HepG2 (cell line): ENCODE data around the gene NSUN3. TPM values are rescaled to one million over a fixed set of nuclear protein-coding genes. Genes with fewer than 3 reads are reported as not detected.

Experiments
- ATAC-seq: fragments of 200-7000 bp; cut with Tn5 transposase; 3 replicates; pipeline ENCODE4 v1.9.1; 2020; ENCODE audit warnings: mild to moderate bottlenecking, moderate library complexity
- BruUV-seq: library from RNA; stranded (reverse); fragments of 400-500 nt; replicated peaks from 2 replicates; lab custom pipeline; 2021; lab: Mats Ljungman, UMichigan
- CTCF ChIA-PET: fragments of 300-600 bp; formaldehyde crosslinking; extraction: SDS; loops from one replicate; lab custom pipeline; 2021; ENCODE audit warnings: low total read pairs, inconsistent platforms, low intra/inter-chr PET ratio; lab: Yijun Ruan, JAX
- POLR2A ChIA-PET: fragments of 350-600 bp; sonication (Branson Sonifier 250); formaldehyde crosslinking; loops from one replicate; lab custom pipeline; 2020; ENCODE audit warnings: antibody characterized with exemption, inconsistent platforms; lab: Yijun Ruan, JAX
- DNase-seq: peaks from one replicate; pipeline ENCODE4 v3.0.0-alpha.2; 2015; ENCODE audit warnings: low spot score
- FAIRE-seq: peaks from 3 replicates; lab custom pipeline; 2011; peaks lifted over from hg19 to GRCh38; lab: Jason Lieb, UNC
- H2AFZ ChIP-seq: one replicate; pipeline ENCODE4 v1.6.1; 2011; ENCODE audit warnings: low read length, inconsistent platforms
- H3K27ac ChIP-seq: fragments of 300-600 bp; 3 replicates; pipeline ENCODE4 v1.8.0; 2011; ENCODE audit warnings: mixed run types, mild to moderate bottlenecking, mixed read lengths, low read length, inconsistent platforms; ENCODE audit not compliant: insufficient read depth; ENCODE audit errors: extremely low read length
- H3K27me3 ChIP-seq, 2 experiments: fragments of 200-600 bp in 1 of 2; 2 replicates in 1 of 2; 3 replicates in 1 of 2; pipeline versions ENCODE4 v1.6.0 to v1.8.0; 2011; ENCODE audit warnings: low read length in 2 of 2, mild to moderate bottlenecking in 2 of 2, moderate library complexity in 2 of 2, inconsistent platforms in 1 of 2; ENCODE audit not compliant: insufficient read depth in 2 of 2, control insufficient read depth in 1 of 2
- H3K36me3 ChIP-seq, 2 experiments: fragments of 200-600 bp in 1 of 2; replicated peaks in 1 of 2; 2 replicates in 1 of 2; 3 replicates in 1 of 2; pipeline versions ENCODE4 v1.5.1 to v1.8.0; 2011; ENCODE audit warnings: low read length in 2 of 2, inconsistent platforms in 1 of 2; ENCODE audit not compliant: insufficient read depth in 2 of 2, control insufficient read depth in 1 of 2
- H3K4me1 ChIP-seq: 2 replicates; pipeline ENCODE4 v1.5.1; 2012; ENCODE audit warnings: low read length, inconsistent platforms; ENCODE audit not compliant: insufficient read depth
- H3K4me2 ChIP-seq: 2 replicates; pipeline ENCODE4 v1.6.0; 2011; ENCODE audit warnings: low read depth, low read length, inconsistent platforms
- H3K4me3 ChIP-seq, 3 experiments: fragments of 200-600 bp in 1 of 3; sonication (generic), shearing (Covaris generic) in 1 of 3; replicated peaks in 1 of 3; 2 replicates each; pipeline ENCODE4 v1.5.1; 2011 to 2016; ENCODE audit warnings: low read length in 3 of 3, inconsistent platforms in 2 of 3, low read depth in 2 of 3, mild to moderate bottlenecking in 2 of 3, control low read depth in 1 of 3, mixed read lengths in 1 of 3; ENCODE audit not compliant: insufficient read depth in 1 of 3
- H3K79me2 ChIP-seq: one replicate; pipeline ENCODE4 v1.6.1; 2011; ENCODE audit warnings: low read length, inconsistent platforms; ENCODE audit not compliant: insufficient read depth
- H3K9ac ChIP-seq: 2 replicates; pipeline ENCODE4 v1.6.0; 2011; ENCODE audit warnings: mild to moderate bottlenecking, low read depth, low read length, inconsistent platforms; ENCODE audit not compliant: insufficient read depth
- H3K9me3 ChIP-seq: 2 replicates; pipeline ENCODE4 v1.5.1; 2012; ENCODE audit warnings: mild to moderate bottlenecking, low read length
- H4K20me1 ChIP-seq: 2 replicates; pipeline ENCODE4 v1.6.0; 2011; ENCODE audit warnings: inconsistent platforms, mild to moderate bottlenecking, low read length, moderate library complexity; ENCODE audit not compliant: insufficient read depth
- EED ChIP-seq: sonication (generic); formaldehyde crosslinking; IDR thresholded peaks from 2 replicates; pipeline ENCODE4 v1.5.0; 2020; ENCODE audit warnings: mild to moderate bottlenecking, missing genetic modification reagents
- GABPA ChIP-seq, 2 experiments: IDR thresholded peaks; 2 replicates each; pipeline ENCODE4 v1.6.1; 2011 to 2016; ENCODE audit warnings: low read depth in 2 of 2, low read length in 1 of 2, missing biosample characterization in 1 of 2, missing genetic modification characterization in 1 of 2
- MAFK ChIP-seq, 2 experiments: IDR thresholded peaks in 1 of 2; conservative IDR thresholded peaks in 1 of 2; 2 replicates each; pipeline ENCODE4 v1.6.1; 2011; ENCODE audit warnings: improper control_type of control experiment in 2 of 2, low read length in 2 of 2
- NFE2L1 ChIP-seq: sonication (generic); formaldehyde crosslinking; IDR thresholded peaks from 2 replicates; pipeline ENCODE4 v1.4.0; 2020; ENCODE audit warnings: missing genetic modification reagents, mild to moderate bottlenecking, borderline replicate concordance
- ZNF446 ChIP-seq: sonication (generic); formaldehyde crosslinking; IDR thresholded peaks from 2 replicates; pipeline ENCODE4 v1.5.0; 2020; ENCODE audit warnings: mild to moderate bottlenecking, missing genetic modification reagents
- in situ Hi-C: cut with HindIII; loops from 2 replicates; pipeline ENCODE4 v1.10.0; 2017; ENCODE audit warnings: low pct_unique_long_range_greater_than_20kb; ENCODE audit not compliant: extremely low pct_ligation_motif_present
- intact Hi-C: fragments of 100-400 bp; cut with micrococcal nuclease; formaldehyde crosslinking; loops from one replicate; pipeline ENCODE4 v1.10.0; 2022; ENCODE audit not compliant: unreplicated experiment
- polyA plus RNA-seq, 8 experiments: library from polyadenylated mRNA; depleted of rRNA in 3 of 8; stranded (reverse) in 7 of 8; unstranded in 1 of 8; fragments of >200 nt; fragmentation: Illumina TruSeq in 4 of 8; extraction: Trizol in 4 of 8; gene quantifications; 2 replicates each; pipeline versions ENCODE4 v1.2.1 to v1.2.3, GENCODE V29; 2011 to 2016; ENCODE audit warnings: low read depth in 4 of 8, missing spikeins in 1 of 8, mixed read lengths in 1 of 8; ENCODE audit not compliant: insufficient read depth in 1 of 8
- total RNA-seq, 5 experiments: library from RNA; depleted of rRNA; stranded (reverse); fragments of >200 nt; fragmentation: Illumina TruSeq; extraction: Trizol; gene quantifications; 2 replicates each; pipeline ENCODE4 v1.2.3, GENCODE V29; 2016; ENCODE audit warnings: low read depth in 1 of 5
- TF ChIP-seq, protein P1 (sequence below): sonication (generic); formaldehyde crosslinking; IDR thresholded peaks from 2 replicates; pipeline ENCODE4 v1.4.0; 2020; ENCODE audit warnings: mild to moderate bottlenecking, missing genetic modification reagents
- TF ChIP-seq, protein P2 (sequence below): sonication (generic); formaldehyde crosslinking; IDR thresholded peaks from 2 replicates; pipeline ENCODE4 v1.4.0; 2020; ENCODE audit warnings: missing genetic modification reagents
- TF ChIP-seq, protein P3 (sequence below): sonication (generic); formaldehyde crosslinking; IDR thresholded peaks from 2 replicates; pipeline ENCODE4 v1.5.0; 2020; ENCODE audit warnings: missing genetic modification reagents
- TF ChIP-seq, protein P4 (sequence below): sonication (generic); formaldehyde crosslinking; IDR thresholded peaks from 2 replicates; pipeline ENCODE4 v1.4.0; 2020; ENCODE audit warnings: mild to moderate bottlenecking, missing genetic modification reagents
- TF ChIP-seq, protein P5 (sequence below): sonication (generic); formaldehyde crosslinking; IDR thresholded peaks from 2 replicates; pipeline ENCODE4 v1.8.1; 2023; ENCODE audit warnings: mild to moderate bottlenecking, moderate library complexity, missing genetic modification reagents
- TF ChIP-seq, protein P6 (sequence below): sonication (generic); formaldehyde crosslinking; IDR thresholded peaks from 2 replicates; pipeline ENCODE4 v1.4.0; 2020; ENCODE audit warnings: missing genetic modification reagents, borderline replicate concordance

NSUN3 gene
- total and polyA plus RNA-seq, 2 of the 13 experiments (the other 11 are each of a cell fraction or from before 2014, with no cell fraction given): 3.2 to 10.6 TPM

DNA sequence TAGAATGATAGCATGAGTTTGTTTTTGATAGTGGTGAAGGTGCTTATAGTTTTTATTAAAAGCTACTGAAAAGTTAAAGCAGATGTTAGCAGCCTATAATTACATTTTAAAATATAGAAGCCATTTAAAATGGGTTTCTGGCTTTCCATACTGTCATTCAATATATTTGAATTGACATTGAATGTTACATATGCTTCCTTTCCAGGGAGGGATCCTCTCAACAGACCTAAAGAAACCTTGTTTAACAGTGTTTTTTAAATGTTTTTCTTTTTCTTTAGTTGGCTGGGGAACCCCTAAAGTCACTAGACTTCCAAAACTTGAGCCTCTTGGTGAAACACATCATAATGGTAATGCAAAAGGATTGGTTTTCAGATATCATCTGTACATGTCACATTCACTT is 12.3 kb upstream of the NSUN3 start:
- Histone ChIP-seq H3K9ac (no peak overlapping the region), H3K27ac (no peak overlapping the region), H3K4me2 (no peak overlapping the region), H3K4me3 (no peak overlapping the region), H3K4me1 (no peaks in the 10 kb centered on the region), H2AFZ (no peak overlapping the region), H3K79me2 (no peaks in the 10 kb centered on the region), H4K20me1 (no peaks in the 10 kb centered on the region), H3K27me3 (no peaks in the 10 kb centered on the region), H3K36me3 (no peaks in the 10 kb centered on the region), H3K9me3 (no peaks in the 10 kb centered on the region)
- no TSS peak for BruUV-seq
- ChIA-PET CTCF (no interaction called here), POLR2A (interaction anchor here (0.7 kb wide), 1 partner anchor 11 kb away, joined by 4 read pairs; no protein-coding TSS in a partner anchor)
- in situ Hi-C loops: no loop called here
- ATAC-seq (no peak), DNase-seq (no peak), FAIRE-seq (no peak)
- intact Hi-C loops: no loop called here
- TF ChIP-seq, protein P1, sequence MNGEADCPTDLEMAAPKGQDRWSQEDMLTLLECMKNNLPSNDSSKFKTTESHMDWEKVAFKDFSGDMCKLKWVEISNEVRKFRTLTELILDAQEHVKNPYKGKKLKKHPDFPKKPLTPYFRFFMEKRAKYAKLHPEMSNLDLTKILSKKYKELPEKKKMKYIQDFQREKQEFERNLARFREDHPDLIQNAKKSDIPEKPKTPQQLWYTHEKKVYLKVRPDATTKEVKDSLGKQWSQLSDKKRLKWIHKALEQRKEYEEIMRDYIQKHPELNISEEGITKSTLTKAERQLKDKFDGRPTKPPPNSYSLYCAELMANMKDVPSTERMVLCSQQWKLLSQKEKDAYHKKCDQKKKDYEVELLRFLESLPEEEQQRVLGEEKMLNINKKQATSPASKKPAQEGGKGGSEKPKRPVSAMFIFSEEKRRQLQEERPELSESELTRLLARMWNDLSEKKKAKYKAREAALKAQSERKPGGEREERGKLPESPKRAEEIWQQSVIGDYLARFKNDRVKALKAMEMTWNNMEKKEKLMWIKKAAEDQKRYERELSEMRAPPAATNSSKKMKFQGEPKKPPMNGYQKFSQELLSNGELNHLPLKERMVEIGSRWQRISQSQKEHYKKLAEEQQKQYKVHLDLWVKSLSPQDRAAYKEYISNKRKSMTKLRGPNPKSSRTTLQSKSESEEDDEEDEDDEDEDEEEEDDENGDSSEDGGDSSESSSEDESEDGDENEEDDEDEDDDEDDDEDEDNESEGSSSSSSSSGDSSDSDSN: no peak
- TF ChIP-seq ZNF446 (CRISPR knock-in tag): no peak
- TF ChIP-seq, protein P2, sequence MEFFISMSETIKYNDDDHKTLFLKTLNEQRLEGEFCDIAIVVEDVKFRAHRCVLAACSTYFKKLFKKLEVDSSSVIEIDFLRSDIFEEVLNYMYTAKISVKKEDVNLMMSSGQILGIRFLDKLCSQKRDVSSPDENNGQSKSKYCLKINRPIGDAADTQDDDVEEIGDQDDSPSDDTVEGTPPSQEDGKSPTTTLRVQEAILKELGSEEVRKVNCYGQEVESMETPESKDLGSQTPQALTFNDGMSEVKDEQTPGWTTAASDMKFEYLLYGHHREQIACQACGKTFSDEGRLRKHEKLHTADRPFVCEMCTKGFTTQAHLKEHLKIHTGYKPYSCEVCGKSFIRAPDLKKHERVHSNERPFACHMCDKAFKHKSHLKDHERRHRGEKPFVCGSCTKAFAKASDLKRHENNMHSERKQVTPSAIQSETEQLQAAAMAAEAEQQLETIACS (CRISPR knock-in tag): no peak
- TF ChIP-seq, protein P3, sequence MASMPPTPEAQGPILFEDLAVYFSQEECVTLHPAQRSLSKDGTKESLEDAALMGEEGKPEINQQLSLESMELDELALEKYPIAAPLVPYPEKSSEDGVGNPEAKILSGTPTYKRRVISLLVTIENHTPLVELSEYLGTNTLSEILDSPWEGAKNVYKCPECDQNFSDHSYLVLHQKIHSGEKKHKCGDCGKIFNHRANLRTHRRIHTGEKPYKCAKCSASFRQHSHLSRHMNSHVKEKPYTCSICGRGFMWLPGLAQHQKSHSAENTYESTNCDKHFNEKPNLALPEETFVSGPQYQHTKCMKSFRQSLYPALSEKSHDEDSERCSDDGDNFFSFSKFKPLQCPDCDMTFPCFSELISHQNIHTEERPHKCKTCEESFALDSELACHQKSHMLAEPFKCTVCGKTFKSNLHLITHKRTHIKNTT (CRISPR knock-in tag): no peak
- no peak for TF ChIP-seq NFE2L1 (CRISPR knock-in tag)
- no peak for TF ChIP-seq GABPA (IDR thresholded peaks at IDR 0.05; ENCODE audit: low read depth, low read length)
- TF ChIP-seq GABPA (CRISPR knock-in tag; IDR thresholded peaks at IDR 0.05; ENCODE audit: low read depth): no peak
- TF ChIP-seq, protein P4, sequence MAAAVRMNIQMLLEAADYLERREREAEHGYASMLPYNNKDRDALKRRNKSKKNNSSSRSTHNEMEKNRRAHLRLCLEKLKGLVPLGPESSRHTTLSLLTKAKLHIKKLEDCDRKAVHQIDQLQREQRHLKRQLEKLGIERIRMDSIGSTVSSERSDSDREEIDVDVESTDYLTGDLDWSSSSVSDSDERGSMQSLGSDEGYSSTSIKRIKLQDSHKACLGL: no peak
- no peak for TF ChIP-seq EED (CRISPR knock-in tag)
- TF ChIP-seq, protein P5, sequence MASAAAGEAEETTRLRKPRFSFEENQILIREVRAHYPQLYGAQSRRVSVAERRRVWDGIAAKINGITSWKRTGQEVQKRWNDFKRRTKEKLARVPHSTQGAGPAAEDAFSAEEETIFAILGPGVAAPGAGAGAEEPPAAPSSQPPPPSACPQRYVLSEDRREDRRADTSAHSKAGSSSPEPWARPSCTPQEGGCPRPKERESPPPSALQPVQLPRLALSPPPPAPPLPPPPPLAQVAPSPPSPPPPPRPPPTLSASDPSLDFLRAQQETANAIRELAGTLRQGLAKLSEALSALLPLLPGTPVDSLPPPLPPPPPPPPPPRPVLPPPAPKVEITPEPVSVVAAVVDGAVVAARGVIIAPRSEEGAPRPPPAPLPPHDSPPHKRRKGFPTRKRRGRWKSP (CRISPR knock-in tag): no peak
- TF ChIP-seq MAFK (conservative IDR thresholded peaks at IDR 0.05 in 1 of 2, IDR thresholded peaks at IDR 0.05 in 1 of 2; ENCODE audit: low read length in 2 of 2): no peak
- TF ChIP-seq, protein P6, sequence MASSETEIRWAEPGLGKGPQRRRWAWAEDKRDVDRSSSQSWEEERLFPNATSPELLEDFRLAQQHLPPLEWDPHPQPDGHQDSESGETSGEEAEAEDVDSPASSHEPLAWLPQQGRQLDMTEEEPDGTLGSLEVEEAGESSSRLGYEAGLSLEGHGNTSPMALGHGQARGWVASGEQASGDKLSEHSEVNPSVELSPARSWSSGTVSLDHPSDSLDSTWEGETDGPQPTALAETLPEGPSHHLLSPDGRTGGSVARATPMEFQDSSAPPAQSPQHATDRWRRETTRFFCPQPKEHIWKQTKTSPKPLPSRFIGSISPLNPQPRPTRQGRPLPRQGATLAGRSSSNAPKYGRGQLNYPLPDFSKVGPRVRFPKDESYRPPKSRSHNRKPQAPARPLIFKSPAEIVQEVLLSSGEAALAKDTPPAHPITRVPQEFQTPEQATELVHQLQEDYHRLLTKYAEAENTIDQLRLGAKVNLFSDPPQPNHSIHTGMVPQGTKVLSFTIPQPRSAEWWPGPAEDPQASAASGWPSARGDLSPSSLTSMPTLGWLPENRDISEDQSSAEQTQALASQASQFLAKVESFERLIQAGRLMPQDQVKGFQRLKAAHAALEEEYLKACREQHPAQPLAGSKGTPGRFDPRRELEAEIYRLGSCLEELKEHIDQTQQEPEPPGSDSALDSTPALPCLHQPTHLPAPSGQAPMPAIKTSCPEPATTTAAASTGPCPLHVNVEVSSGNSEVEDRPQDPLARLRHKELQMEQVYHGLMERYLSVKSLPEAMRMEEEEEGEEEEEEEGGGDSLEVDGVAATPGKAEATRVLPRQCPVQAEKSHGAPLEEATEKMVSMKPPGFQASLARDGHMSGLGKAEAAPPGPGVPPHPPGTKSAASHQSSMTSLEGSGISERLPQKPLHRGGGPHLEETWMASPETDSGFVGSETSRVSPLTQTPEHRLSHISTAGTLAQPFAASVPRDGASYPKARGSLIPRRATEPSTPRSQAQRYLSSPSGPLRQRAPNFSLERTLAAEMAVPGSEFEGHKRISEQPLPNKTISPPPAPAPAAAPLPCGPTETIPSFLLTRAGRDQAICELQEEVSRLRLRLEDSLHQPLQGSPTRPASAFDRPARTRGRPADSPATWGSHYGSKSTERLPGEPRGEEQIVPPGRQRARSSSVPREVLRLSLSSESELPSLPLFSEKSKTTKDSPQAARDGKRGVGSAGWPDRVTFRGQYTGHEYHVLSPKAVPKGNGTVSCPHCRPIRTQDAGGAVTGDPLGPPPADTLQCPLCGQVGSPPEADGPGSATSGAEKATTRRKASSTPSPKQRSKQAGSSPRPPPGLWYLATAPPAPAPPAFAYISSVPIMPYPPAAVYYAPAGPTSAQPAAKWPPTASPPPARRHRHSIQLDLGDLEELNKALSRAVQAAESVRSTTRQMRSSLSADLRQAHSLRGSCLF: no peak
